ENCODE results near the gene COPZ2.
"Not testable (repeated sequence)": the region's sequence is repeated elsewhere in the genome, so short reads cannot be mapped to it uniquely, and the experiment has no call there.

The COPZ2 gene

DNA sequence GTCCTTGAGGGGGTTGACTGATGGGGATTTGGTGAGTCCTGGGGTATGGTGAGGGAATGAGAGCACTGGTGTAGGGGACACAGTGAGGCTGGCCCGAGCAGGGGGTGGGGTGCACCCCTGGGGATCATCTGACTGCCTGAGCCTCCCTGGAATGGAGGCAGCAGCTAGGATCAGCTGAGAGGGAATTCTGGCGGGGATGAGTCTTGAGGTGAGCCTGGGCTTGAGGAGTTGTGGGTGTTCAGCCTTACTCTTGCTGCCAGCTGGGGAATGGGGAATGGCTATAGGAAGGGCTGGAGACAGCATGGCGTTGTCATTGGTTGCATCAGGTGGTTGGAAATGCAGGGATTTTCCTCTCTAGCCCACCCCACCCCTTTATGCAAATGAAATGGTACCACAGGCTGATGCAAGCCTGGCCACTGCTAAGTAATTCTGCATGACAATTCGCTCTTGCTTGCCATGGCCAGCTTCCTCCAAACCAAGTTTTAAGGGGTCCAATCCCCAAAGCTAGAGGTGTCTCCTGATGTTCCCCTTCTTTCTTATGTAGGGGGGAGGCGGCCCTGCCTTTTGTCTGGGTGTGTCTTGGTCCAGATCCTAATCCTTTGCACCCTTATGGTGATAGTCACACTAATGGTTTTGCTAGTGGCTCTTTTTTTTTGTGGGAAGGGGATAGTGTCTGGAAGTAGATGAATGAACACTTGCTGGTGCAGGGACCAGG, 18.1 kb upstream of the COPZ2 start:
- DNase-seq (ENCODE audit: low spot score), result peak; percentile 76

DNA sequence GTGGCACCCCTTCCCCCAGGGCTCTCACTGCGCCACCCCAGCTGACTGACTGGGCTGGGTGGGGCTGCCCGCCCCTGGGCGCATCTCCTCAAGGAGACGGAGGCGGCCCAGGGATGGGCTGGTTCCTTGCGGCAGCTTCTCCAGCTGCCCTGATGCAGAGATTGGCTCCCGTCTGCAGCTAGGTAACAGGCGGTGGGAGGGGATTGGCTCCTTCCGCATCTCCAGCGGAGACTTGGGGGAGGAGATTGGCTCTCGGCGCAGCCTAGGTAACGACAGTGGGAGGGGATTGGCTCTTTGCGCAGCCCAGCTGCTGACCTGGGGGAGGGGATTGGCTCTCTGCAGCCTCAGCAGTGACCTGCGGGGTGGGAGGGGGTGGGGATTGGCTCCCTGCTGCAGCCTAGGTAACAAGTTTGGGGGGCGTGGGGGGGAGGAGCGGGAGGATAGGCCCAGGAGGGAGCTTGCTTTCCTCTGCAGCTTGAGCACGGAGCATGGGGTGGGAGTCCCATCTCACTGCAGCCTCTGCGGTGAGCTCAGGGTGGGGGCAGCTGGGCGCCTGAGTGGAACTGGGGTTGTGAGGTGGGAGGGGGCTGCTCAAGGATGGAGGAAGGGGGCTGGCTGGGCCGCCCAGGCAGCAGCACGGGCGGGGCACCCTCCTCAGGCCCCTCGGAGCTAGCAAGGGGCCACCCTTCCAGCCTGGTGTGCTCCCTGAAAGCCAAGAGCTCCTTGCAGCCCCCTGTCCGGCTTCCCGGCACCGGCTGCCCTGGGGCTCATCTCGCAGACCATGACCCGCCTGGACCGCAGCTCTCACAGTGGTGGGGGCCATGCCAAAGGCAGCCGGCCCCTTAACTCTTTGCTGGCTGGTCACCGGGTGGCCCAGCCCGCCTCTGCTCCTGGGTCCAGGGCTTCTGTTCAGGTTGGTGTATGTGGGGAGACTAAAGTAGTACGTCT, 16.9 kb upstream of the COPZ2 start:
- DNase-seq (ENCODE audit: low spot score), result no peak

DNA sequence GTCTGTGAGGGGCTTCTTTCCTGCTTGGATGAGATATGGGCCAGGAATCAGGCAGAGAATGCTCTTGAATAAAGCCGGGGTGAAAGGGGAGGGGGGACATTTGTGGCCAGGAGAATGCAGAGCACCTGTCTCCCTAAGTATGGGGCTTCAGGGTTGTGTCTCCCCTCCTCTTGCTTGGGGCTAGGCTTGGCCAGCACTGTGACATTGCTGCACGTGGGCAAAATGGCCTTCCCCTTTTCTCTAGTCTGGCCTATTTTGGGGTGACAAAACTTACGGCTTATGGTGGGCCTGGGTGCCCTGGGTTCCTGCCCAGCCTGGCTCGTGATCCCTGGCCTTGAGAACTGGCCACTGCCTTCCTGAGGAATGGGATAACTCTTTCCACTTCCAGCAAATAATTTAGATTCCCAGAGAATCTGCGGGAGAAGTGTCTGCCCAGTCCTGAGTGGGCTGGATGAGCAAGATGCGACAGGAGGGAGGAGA, 16.2 kb upstream of the COPZ2 start:
- DNase-seq (ENCODE audit: low spot score), result no peak

DNA sequence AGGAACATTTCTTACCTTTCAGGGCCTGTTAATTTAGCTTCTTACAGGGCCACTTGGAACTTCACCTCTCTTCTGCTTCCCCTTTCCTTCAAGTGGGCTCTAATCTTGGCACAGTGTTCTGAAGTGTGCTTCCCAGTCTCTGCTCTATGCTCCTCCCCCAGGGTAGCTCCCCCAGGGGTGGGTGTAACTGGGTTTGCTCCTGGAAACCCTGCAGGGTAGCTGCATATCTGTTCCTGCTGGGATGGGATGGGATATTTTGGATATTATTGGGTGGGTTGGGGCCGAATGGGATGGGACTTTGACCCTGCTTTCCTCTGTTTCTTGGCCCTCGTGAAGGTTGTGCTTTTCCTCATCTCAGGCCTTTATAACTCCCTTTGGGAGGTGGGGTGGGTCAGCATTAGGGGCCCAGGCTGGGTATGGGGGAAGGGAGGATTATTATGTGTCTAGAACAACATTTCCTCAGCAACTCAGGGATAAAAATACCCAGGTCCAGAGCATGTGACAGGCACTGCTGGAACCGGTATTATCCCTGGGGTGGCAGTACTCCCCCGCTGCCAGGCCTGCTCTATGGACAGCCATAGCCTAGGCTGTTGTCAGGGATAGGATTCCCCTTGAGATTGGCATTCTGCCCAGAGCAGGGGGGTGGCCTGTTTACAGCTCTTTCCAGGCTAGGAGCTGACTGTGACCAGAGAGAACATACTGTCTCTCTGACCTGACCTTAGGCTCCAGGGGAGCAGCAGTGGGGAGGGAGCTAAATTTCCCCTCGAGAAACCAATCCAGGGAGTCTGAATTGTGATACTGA, 15.6 kb upstream of the COPZ2 start:
- DNase-seq (ENCODE audit: low spot score), result no peak

DNA sequence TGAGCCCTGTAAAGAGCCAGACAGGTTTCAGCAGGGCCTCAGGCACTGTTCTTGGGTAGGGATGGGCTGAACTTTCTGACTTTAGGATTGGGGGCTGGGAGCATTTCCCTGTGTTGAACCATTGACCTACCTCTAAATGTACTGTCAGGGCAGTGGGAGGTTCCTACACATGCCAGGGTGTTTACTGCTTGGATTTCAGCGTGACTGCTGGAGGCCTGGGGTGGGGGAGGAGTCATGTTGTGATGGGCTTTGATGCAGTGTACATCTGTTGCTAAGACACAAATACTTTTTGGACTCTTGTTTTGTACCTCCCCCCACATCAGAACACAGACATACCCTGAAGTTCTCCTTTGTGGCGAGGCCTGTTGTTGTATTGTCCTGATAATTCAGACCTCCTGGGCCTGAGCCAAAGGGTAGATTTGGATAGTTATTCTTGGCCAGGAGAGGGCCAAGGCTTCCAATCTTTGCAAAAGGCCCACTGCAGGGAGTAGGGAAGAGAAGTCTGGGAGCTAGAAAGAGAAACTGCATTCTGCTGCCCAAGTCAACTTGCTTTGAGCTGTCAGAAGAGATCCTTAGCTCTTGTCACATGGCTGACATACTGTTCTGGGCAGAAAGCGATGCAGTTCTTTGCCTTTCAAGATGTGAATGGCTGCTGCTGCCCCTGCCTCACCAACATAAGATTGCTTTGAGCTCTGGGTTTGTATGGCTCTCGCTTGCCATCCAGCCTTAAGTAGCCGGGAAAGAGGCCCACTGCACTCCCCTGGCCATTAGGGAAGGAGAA, 14.3 kb upstream of the COPZ2 start:
- peak; percentile 34 for DNase-seq (ENCODE audit: low spot score)

DNA sequence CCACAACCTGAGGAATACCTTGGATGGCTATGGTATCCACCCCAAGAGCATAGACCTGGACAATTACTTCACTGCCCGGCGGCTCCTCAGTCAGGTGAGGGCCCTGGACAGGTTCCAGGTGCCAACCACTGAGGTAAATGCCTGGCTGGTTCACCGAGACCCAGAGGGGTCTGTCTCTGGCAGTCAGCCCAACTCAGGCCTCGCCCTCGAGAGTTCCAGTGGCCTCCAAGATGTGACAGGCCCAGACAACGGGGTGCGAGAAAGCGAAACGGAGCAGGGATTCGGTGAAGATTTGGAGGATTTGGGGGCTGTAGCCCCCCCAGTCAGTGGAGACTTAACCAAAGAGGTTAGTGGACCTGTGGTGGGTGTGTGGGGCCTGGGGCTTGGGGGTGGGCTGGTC, 13.7 kb upstream of the COPZ2 start:
- no peak for DNase-seq (ENCODE audit: low spot score)

DNA sequence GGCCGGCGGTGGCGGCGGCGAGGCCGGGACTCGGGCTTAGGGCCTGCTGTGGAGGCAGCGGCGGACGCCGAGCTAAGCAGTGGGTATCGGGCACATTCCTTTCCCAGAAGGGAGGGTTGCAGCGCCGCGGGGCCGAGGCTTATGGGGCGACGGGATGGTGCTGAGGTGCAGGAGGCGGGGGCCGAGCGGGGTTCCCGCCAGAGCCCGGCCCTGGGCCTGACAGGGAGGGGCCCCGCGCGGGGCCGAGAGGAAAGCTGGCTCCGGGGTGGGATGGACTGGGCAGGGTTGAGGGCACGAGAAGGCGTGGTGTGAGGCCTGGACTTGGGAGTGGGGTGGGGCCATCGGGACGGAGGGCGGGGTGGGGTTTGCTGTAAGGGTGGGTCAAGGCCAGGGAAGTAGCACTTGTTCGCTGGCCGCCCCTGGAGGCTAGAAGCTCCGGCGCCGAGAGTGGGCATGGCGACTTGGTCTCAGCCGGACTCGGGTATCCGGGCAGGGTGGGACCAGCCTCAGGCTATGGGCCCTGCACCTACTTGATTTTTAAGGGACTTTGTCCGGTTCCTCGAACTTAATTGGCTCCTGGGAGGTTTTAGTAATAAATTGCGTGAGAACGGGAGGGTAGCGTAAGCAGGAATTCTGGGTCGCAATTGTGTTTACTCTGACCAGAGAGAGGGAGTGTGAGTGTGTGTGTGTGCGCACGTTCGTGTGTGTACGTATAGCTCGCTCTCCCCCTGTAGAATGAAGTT, 11.0 kb upstream of the COPZ2 start:
- DNase-seq (ENCODE audit: low spot score), result peak; percentile 92

DNA sequence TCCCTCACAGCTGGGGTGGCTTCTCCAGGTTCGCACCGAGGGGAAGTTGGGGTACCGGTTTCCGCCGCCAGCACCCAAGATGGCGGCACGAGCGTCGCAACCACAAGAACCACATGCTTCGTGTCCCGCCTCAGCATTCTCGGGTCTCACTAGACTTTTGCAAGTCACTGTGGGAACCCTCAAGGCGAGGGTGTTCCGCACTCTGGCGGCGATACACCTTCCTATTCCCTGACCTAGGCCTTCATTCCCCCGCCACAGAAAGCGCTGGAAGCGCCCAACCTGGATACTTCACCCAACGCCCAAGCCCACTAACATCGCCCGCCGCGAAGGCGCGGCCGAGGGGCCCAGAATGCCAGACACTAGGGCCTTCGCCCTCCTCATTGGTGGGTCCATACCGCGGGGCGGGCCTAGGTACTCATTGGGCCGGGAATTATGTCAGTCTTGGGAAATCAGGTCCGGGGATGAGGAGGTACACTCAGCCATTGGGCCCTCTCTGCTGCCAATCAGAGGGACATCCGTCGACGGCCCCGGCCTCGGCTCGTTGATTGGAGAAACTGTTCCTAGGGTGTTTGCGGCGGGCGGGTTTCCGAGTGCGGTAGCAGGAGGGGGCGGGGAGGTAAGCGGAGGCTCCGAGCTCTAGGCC, 10.3 kb upstream of the COPZ2 start, which contains the start of gene NFE2L1:
TSS of gene NFE2L1 (plus strand) at position 619 of the 643 bp plus-strand sequence. CDS start 2,760 bp downstream, outside the sequence.
- DNase-seq (ENCODE audit: low spot score), result peak; percentile 99

DNA sequence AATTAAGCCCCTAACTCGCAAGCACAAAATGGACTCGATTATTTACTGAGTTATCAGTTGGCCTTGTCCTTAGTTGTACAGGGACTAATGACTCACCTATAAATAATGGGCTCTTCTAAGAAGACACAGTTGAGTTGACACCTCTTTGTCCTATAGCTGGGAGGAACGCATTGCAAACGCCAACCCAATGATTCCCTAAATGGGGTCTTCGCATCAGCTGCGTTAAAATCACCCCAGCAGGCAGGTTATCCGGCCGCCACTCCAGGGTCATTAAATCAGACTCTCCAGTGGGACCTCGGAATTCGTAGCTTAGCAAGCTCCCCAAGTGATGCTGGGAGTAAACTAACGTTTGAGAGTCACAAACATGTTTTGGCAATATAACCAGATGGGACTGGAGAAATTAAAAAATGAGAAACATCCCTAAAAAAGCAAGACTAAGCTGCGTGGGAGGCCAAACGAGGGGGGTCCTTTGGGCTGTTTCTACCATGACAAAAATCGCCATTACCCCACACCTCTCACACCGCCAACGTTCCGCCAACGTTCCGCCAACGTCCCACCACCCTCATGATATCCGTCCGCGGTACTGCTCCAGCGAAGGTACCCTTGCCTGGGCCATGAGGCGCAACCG, 9.6 kb upstream of the COPZ2 start:
- peak; percentile 71 for DNase-seq (ENCODE audit: low spot score)

DNA sequence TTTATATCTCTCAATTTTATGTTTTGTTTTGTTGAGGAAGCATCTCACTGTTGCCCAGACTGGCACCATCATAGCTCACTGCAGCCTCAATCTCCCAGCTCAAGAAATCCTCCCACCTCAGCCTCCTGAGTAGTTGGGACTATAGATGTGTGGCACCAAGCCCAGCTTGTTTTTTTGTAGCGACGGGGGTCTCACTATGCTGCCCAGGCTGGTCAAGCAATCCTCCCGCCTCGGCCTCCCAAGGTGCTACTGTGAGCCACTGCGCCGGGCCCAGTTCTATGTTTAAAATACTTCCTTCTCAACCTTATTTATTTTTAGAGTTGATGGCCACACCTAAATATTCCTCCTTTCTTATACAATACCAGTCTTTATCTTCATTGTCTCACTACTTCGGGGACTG, 8.7 kb upstream of the COPZ2 start:
- DNase-seq (ENCODE audit: low spot score), result no peak

DNA sequence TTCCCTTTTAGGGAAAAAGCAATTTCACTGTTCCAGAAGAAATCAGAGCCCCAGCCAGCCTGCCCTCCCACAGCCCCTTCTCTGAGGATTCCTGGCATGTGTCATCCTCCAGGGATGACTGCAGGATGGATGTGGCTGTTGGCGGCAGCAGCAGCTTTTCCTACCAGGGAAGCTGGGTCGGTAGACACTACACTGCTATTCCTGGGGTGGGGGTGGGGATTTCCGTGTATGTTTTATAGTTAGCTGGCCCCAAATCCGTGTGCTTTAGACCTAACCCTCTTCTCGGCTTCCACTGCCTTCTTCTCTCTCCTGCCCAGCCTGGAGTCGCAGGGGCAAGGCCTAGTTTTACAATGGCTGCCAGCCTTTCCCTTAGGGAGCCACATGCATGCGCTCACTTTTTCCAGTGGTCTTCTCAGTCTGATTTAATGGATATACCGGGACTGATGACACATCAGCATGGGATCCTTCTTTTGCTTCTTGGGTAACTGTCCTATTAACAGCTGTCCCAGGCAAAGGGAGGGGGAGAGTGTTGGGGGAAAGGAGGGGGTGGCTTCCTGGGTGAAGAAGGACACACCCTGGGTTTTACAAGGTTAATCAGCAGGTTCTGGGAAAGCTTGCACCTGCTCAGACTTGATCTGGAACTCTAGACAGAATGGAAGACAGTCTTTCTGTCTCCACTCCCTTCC, 7.9 kb upstream of the COPZ2 start:
- peak; percentile 42 for DNase-seq (ENCODE audit: low spot score)

DNA sequence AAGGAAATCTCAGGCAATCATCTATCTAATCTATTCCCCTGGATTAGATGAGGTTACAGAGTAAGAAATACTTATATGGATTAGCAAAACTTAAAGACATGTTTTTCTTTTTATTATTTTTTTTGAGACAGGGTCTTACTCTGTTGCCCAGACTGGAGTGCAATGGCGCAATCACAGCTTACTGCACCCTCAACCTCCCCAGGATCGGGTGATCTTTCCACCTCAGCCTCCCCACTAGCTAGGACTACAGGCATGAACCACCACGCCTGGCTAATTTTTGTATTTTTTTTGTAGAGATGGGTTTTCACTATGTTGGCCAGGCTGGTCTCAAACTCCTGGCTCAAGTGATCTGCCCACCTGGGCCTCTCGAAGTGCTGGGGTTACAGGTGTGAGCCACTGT, 7.3 kb upstream of the COPZ2 start:
- no peak for DNase-seq (ENCODE audit: low spot score)

DNA sequence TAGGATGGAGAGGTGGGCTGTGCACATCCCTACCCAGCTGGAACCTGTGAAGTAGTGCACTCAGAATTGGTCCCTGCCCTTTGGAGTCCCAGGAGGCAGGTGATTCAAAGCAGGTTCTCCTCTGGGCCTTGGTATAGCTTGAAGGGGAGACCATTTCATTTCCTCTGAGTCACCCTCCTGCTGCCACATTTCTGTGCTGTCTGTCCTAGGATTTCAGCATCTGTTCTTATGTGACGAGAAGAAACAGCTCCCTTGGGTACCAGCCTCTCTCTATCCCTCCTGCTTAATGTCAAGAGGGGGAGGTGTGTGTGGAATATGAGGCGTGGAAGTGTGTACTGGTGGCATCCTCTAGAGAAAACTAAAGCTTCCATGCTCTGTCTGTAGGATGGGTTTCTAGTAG, 5.6 kb upstream of the COPZ2 start:
- DNase-seq (ENCODE audit: low spot score), result no peak

DNA sequence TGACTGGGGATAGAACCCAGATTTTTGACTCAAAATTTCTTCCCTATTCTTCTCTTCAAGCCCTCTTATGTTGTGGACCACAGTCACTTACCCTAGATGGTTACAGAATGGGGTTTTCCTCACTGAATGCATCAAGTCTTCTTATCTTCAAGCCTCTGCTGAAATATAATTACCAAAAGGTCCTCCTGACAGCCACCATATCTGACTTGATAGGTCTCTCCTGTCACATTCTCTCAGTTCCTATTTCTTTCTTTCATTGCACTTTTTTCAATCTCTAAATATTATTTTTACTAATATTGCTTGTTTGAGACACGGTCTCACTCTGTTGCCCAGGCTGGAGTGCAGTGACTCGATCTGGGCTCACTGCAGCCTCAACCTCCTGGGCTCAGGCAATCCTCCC, 1.1 kb upstream of the COPZ2 start:
- no peak for DNase-seq (ENCODE audit: low spot score)

DNA sequence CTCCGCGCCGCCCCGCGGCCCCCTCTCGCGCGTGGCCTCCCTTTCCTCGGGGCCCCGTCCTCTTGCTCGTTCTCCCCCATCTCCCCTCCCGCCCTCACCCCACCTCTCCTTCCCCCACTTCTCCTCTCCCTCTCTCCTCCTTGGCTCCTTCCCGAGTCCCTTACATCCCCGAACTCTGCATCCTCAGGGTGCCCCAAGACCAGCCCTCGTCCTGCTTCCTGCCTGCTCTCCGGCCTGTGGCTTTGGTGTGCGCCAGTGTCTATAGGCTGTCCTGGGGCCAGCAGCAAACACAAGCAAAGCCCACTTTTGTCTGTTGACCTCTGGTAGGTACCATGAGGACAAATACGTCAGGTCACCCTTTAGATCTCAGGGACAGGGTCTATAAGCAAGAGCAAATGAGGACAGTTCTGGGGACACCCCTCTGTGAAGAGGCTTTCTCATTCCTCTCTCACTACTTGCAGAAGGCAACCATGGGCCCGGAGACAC, 284 bp upstream of the COPZ2 start:
- DNase-seq (ENCODE audit: low spot score), result peak; percentile 44

DNA sequence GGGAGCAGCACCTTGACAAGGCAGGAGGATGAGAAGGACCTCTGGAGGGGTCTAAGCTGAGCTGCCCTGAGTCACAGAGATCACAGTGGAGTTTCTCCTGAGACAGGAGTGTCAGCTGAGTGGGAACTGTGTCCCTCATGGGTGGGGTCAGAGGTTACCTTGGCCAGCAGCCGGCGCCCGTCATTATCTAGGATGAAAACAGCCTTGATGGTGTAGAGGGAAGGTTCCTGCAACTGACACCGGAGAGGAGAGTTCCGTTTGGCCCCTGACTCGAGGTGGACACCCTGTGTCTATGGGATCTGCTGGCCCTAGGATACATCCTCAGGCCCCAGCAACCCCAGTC, 933 bp downstream of the COPZ2 start:
- DNase-seq (ENCODE audit: low spot score), result no peak

DNA sequence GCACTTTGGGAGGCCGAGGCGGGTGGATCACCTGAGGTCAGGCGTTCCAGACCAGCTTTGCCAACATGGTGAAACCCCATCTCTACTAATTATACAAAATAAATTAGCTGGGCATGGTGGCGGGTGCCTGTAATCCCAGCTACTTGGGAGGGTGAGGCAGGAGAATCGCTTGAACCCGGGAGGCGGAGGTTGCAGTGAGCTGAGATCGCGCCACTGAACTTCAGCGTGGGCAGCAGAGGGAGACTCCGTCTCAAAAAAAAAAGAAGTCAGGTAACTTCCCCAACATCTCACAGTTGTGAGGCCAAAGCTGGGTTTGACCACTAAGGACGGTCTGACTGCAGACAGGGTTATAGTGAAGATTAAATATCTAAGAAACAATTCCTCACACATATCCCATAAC, 2.9 kb downstream of the COPZ2 start:
- DNase-seq (ENCODE audit: low spot score), result not testable (repeated sequence)

DNA sequence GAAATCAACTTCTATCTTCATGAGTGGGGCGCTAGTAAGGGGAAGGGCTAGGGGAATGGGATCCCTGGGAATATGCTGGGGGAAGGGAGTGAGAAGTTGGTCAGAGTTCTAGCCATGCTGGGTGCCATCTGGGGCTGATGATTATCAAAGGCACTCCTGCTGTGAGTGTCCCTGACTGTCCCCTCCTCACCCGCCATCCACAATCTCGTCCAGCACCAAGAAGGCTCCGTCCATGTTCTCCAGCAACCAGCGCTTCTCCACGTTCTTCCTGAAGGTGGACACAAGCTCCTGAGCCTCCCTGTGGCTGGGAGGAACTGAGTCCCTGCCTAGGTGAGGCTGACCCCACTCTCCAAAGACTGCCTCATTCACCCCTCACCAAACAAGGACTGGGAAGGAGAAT, 5.6 kb downstream of the COPZ2 start:
- no peak for DNase-seq (ENCODE audit: low spot score)

DNA sequence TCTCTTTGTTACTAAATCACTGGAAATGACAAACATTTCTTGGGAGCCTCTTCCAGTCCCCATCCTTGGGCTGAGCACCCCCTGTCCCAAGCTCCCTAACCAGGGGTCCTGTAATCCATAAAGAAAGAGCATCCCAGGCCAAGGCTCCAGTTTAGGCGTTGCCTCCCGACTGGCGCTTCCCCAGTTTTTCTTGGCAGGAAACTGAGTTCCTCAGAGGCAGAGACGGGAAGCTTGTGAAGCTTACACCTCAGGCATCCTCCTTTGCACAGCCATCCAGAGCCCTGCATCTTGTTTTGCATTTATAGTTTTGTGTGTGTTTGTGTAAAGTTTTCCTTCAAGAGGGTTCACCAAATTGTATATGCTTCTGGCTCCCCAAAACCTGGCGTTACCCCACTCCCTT, 7.1 kb downstream of the COPZ2 start:
- no peak for DNase-seq (ENCODE audit: low spot score)

Data from RKO (cell line).